Measurements from ENCODE around the gene PARD3B.

PARD3B gene

GRCh38 chr2:204544961-204545860 lies at the start of gene PARD3B:
TSS of gene PARD3B (plus strand) at chr2:204545475. CDS start at chr2:204546000, 525 bp downstream.
- DNase-seq (ENCODE audit: low read depth in 2 of 2): peak in 1 of 2 experiments; percentile 32

- no peak for DNase-seq (ENCODE audit: low read depth in 2 of 2)
Observed at GRCh38 chr2:204496779-204497178, 48.5 kb upstream of the PARD3B start.

GRCh38 chr2:204497855-204498254 lies 47.4 kb upstream of the PARD3B start:
- DNase-seq (ENCODE audit: low read depth in 2 of 2): no peak

GRCh38 chr2:204498291-204498690 lies 47.0 kb upstream of the PARD3B start:
- no peak for DNase-seq (ENCODE audit: low read depth in 2 of 2)

- DNase-seq (ENCODE audit: low read depth in 2 of 2): no peak
Observed at GRCh38 chr2:204503869-204504268, 41.4 kb upstream of the PARD3B start.

- no peak for DNase-seq (ENCODE audit: low read depth in 2 of 2)
Observed at GRCh38 chr2:204504594-204504993, 40.7 kb upstream of the PARD3B start.

- DNase-seq (ENCODE audit: low read depth in 2 of 2): no peak
Observed at GRCh38 chr2:204505488-204505887, 39.8 kb upstream of the PARD3B start.

- DNase-seq (ENCODE audit: low read depth in 2 of 2): no peak
Observed at GRCh38 chr2:204505946-204506345, 39.3 kb upstream of the PARD3B start.

GRCh38 chr2:204507636-204508035 lies 37.6 kb upstream of the PARD3B start:
- DNase-seq (ENCODE audit: low read depth in 2 of 2): no peak

- DNase-seq (ENCODE audit: low read depth in 2 of 2): no peak
Observed at GRCh38 chr2:204510709-204511420, 34.4 kb upstream of the PARD3B start.

GRCh38 chr2:204514439-204514838 lies 30.8 kb upstream of the PARD3B start:
- DNase-seq (ENCODE audit: low read depth in 2 of 2): no peak

GRCh38 chr2:204515416-204515815 lies 29.9 kb upstream of the PARD3B start:
- DNase-seq (ENCODE audit: low read depth in 2 of 2): no peak

GRCh38 chr2:204517154-204517553 lies 28.1 kb upstream of the PARD3B start:
- no peak for DNase-seq (ENCODE audit: low read depth in 2 of 2)

GRCh38 chr2:204529795-204530463 lies 15.3 kb upstream of the PARD3B start:
- no peak for DNase-seq (ENCODE audit: low read depth in 2 of 2)

- DNase-seq (ENCODE audit: low read depth in 2 of 2): no peak
Observed at GRCh38 chr2:204530464-204530805, 14.8 kb upstream of the PARD3B start.

- DNase-seq (ENCODE audit: low read depth in 2 of 2): no peak
Observed at GRCh38 chr2:204533629-204534370, 11.5 kb upstream of the PARD3B start.

GRCh38 chr2:204535356-204535755 lies 9.9 kb upstream of the PARD3B start:
- no peak for DNase-seq (ENCODE audit: low read depth in 2 of 2)

GRCh38 chr2:204535764-204536163 lies 9.5 kb upstream of the PARD3B start:
- DNase-seq (ENCODE audit: low read depth in 2 of 2): no peak

GRCh38 chr2:204538182-204539018 lies 6.9 kb upstream of the PARD3B start:
- no peak for DNase-seq (ENCODE audit: low read depth in 2 of 2)

- DNase-seq (ENCODE audit: low read depth in 2 of 2): no peak
Observed at GRCh38 chr2:204539019-204539385, 6.3 kb upstream of the PARD3B start.

- no peak for DNase-seq (ENCODE audit: low read depth in 2 of 2)
Observed at GRCh38 chr2:204541637-204542036, 3.6 kb upstream of the PARD3B start.

Data from stimulated activated CD4-positive, alpha-beta T cell treated with anti-CD3 and anti-CD28 coated beads, Interleukin-12 subunit alpha, Interleukin-12 subunit beta, amount 100 ng/mL, for 24 hours (primary cell).